ENCODE measurements around the gene PRG2.

- TF ChIP-seq, protein P1, sequence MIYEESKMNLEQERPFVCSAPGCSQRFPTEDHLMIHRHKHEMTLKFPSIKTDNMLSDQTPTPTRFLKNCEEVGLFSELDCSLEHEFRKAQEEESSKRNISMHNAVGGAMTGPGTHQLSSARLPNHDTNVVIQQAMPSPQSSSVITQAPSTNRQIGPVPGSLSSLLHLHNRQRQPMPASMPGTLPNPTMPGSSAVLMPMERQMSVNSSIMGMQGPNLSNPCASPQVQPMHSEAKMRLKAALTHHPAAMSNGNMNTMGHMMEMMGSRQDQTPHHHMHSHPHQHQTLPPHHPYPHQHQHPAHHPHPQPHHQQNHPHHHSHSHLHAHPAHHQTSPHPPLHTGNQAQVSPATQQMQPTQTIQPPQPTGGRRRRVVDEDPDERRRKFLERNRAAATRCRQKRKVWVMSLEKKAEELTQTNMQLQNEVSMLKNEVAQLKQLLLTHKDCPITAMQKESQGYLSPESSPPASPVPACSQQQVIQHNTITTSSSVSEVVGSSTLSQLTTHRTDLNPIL (CRISPR knock-in tag; IDR thresholded peaks at IDR 0.05; ENCODE audit: low read depth) = no peak
- TF ChIP-seq OSR1 (CRISPR knock-in tag; IDR thresholded peaks at IDR 0.05) (no peak), RARB (CRISPR knock-in tag; IDR thresholded peaks at IDR 0.05) (no peak), ZC3H10 (CRISPR knock-in tag; IDR thresholded peaks at IDR 0.05) (no peak), PPARA (CRISPR knock-in tag; IDR thresholded peaks at IDR 0.05; ENCODE audit: borderline replicate concordance) (no peak), TOX (CRISPR knock-in tag; IDR thresholded peaks at IDR 0.05; ENCODE audit: borderline replicate concordance) (no peak)
These were observed 48.2 kb upstream of the PRG2 start for GRCh38 chr11:57438345-57439285.
